Measurements from ENCODE around the gene PARVA.

PARVA gene

GRCh38 chr11:12528487-12528886 lies 151.1 kb downstream of the PARVA start:
- TF ChIP-seq ZFP30 (CRISPR knock-in tag; IDR thresholded peaks at IDR 0.05) (no peak), CSDC2 (CRISPR knock-in tag; IDR thresholded peaks at IDR 0.05) (no peak), ESRRG (CRISPR knock-in tag; IDR thresholded peaks at IDR 0.05) (no peak), ISL1 (CRISPR knock-in tag; IDR thresholded peaks at IDR 0.05) (no peak), ZNF565 (CRISPR knock-in tag; conservative IDR thresholded peaks at IDR 0.05; ENCODE audit: low read depth) (no peak), ARNTL (CRISPR knock-in tag; IDR thresholded peaks at IDR 0.05; ENCODE audit: borderline replicate concordance, low read depth) (no peak), TSHZ2 (CRISPR knock-in tag; IDR thresholded peaks at IDR 0.05) (no peak), ZNF8 (CRISPR knock-in tag; IDR thresholded peaks at IDR 0.05) (no peak)
- ATAC-seq: no peak

- ATAC-seq: no peak
- TF ChIP-seq ZNF565 (CRISPR knock-in tag; conservative IDR thresholded peaks at IDR 0.05; ENCODE audit: low read depth) (no peak), ZFP3 (CRISPR knock-in tag; IDR thresholded peaks at IDR 0.05) (no peak), CREB5 (CRISPR knock-in tag; IDR thresholded peaks at IDR 0.05; ENCODE audit: low read depth) (no peak), ZNF70 (CRISPR knock-in tag; IDR thresholded peaks at IDR 0.05) (no peak), ESRRG (CRISPR knock-in tag; IDR thresholded peaks at IDR 0.05) (no peak), ISL1 (CRISPR knock-in tag; IDR thresholded peaks at IDR 0.05) (no peak), ARNTL (CRISPR knock-in tag; IDR thresholded peaks at IDR 0.05; ENCODE audit: borderline replicate concordance, low read depth) (no peak), CSRNP3 (CRISPR knock-in tag; IDR thresholded peaks at IDR 0.05) (no peak), BACH2 (CRISPR knock-in tag; IDR thresholded peaks at IDR 0.05; ENCODE audit: borderline replicate concordance) (no peak), PPARA (CRISPR knock-in tag; IDR thresholded peaks at IDR 0.05; ENCODE audit: borderline replicate concordance) (no peak), ZFP30 (CRISPR knock-in tag; IDR thresholded peaks at IDR 0.05) (no peak), ZNF8 (CRISPR knock-in tag; IDR thresholded peaks at IDR 0.05) (no peak), SNAI2 (CRISPR knock-in tag; IDR thresholded peaks at IDR 0.05) (no peak), OSR1 (CRISPR knock-in tag; IDR thresholded peaks at IDR 0.05) (no peak)
Observed at GRCh38 chr11:12529041-12529440, 151.7 kb downstream of the PARVA start.

GRCh38 chr11:12529793-12530192 lies 152.4 kb downstream of the PARVA start:
- TF ChIP-seq RARB (CRISPR knock-in tag; IDR thresholded peaks at IDR 0.05) (no peak), ISL1 (CRISPR knock-in tag; IDR thresholded peaks at IDR 0.05) (no peak), TSHZ2 (CRISPR knock-in tag; IDR thresholded peaks at IDR 0.05) (no peak), TCF4 (CRISPR knock-in tag; IDR thresholded peaks at IDR 0.05; ENCODE audit: borderline replicate concordance) (no peak), ZNF8 (CRISPR knock-in tag; IDR thresholded peaks at IDR 0.05) (no peak), ZNF565 (CRISPR knock-in tag; conservative IDR thresholded peaks at IDR 0.05; ENCODE audit: low read depth) (no peak)
- ATAC-seq: no peak

GRCh38 chr11:12531020-12531419 lies 153.6 kb downstream of the PARVA start:
- no peak for ATAC-seq
- no peak for TF ChIP-seq ZNF8 (CRISPR knock-in tag; IDR thresholded peaks at IDR 0.05)
- no peak for TF ChIP-seq BACH2 (CRISPR knock-in tag; IDR thresholded peaks at IDR 0.05; ENCODE audit: borderline replicate concordance)
- TF ChIP-seq POU6F1 (CRISPR knock-in tag; IDR thresholded peaks at IDR 0.05; ENCODE audit: borderline replicate concordance, low read depth): no peak
- no peak for TF ChIP-seq SNAI2 (CRISPR knock-in tag; IDR thresholded peaks at IDR 0.05)
- no peak for TF ChIP-seq RARB (CRISPR knock-in tag; IDR thresholded peaks at IDR 0.05)
- TF ChIP-seq ZNF70 (CRISPR knock-in tag; IDR thresholded peaks at IDR 0.05): no peak
- TF ChIP-seq TOX (CRISPR knock-in tag; IDR thresholded peaks at IDR 0.05; ENCODE audit: borderline replicate concordance): no peak
- TF ChIP-seq ISL1 (CRISPR knock-in tag; IDR thresholded peaks at IDR 0.05): no peak
- no peak for TF ChIP-seq PPARA (CRISPR knock-in tag; IDR thresholded peaks at IDR 0.05; ENCODE audit: borderline replicate concordance)
- no peak for TF ChIP-seq TCF4 (CRISPR knock-in tag; IDR thresholded peaks at IDR 0.05; ENCODE audit: borderline replicate concordance)
- TF ChIP-seq CSRNP3 (CRISPR knock-in tag; IDR thresholded peaks at IDR 0.05): no peak
